Measurements from ENCODE around the gene TMED7.

Gene TMED7

DNA sequence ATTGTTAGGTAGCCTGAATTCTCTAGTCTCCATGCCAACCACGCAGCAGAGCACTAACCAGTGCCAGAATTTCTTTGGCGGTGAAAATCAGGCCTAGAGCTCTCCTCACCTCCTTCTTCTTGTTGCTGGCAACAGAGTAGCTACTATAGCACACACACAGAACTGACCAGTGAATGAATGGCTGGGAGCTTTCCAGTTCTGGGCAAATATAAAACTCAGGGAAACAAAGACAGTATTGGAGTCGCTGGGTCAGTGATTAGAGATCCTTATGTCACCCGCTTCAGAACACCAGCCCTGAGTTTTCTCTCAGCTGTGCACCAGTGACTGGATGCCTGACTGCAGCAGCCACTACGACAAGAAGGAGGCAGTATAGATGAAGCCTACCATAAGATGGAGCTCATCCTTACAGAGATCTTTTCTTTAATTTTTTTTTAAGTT lies 54.4 kb downstream of the TMED7 start:
- H2BK15ac ChIP-seq (ENCODE audit: low read length), result no peak overlapping the region
- H3K4me2 ChIP-seq (ENCODE audit: insufficient read depth, low read length, poor library complexity, severe bottlenecking), result no peak overlapping the region
- no peaks in the 10 kb centered on the region for H3K9me3 ChIP-seq (replicated peaks in 1 of 2; ENCODE audit: control insufficient read depth in 2 of 2, insufficient read depth in 1 of 2, low read depth in 1 of 2, low read length in 2 of 2)
- no peak overlapping the region for H3K4ac ChIP-seq (ENCODE audit: low read length)
- no peak overlapping the region for H3K9ac ChIP-seq (ENCODE audit: low read depth, low read length, poor library complexity)
- no peaks in the 10 kb centered on the region for H3K36me3 ChIP-seq (replicated peaks in 1 of 2; ENCODE audit: control insufficient read depth in 2 of 2, insufficient read depth in 2 of 2, low read length in 2 of 2)
- no peak overlapping the region for H4K91ac ChIP-seq (ENCODE audit: low read depth, low read length, poor library complexity)
- H2BK12ac ChIP-seq (ENCODE audit: low read length), result no peak overlapping the region
- peaks cover 3 to 12% of the 10 kb centered on the region in 2 donors for H3K4me1 ChIP-seq (ENCODE audit: control insufficient read depth in 2 of 2, insufficient read depth in 1 of 2, low read depth in 1 of 2, low read length in 2 of 2)
- H3K79me1 ChIP-seq (ENCODE audit: low read depth, low read length), result no peaks in the 10 kb centered on the region
- H3K14ac ChIP-seq (ENCODE audit: low read length), result no peak overlapping the region
- peak; percentile 30 for DNase-seq (ENCODE audit: low spot score)
- H3K27ac ChIP-seq (replicated peaks; ENCODE audit: low read length), result peak overlapping the region; percentile 29
- no peak overlapping the region for H2BK5ac ChIP-seq (ENCODE audit: low read length)
- no peak overlapping the region for H2BK120ac ChIP-seq (ENCODE audit: low read depth, low read length)
- H3K27me3 ChIP-seq (ENCODE audit: control insufficient read depth in 3 of 3, insufficient read depth in 3 of 3, low read depth in 1 of 3, low read length in 3 of 3), result no peaks in the 10 kb centered on the region
- H3K23ac ChIP-seq (ENCODE audit: low read depth, low read length, poor library complexity), result no peak overlapping the region
- H3K4me3 ChIP-seq (ENCODE audit: low read length in 2 of 2), result no peak overlapping the region
- no peak overlapping the region for H2AK5ac ChIP-seq (ENCODE audit: low read depth, low read length)
- no CpG with 5 or more reads among the region's 5 CpGs for WGBS, 2 donors (ENCODE audit: extremely low coverage in 2 of 2, insufficient read length in 2 of 2, insufficient replicate concordance in 1 of 2)
- H3K18ac ChIP-seq (ENCODE audit: low read length), result no peak overlapping the region
- no peak overlapping the region for H4K8ac ChIP-seq (ENCODE audit: low read depth, low read length)
- peak overlapping the region; percentile 66 for H2AFZ ChIP-seq (ENCODE audit: low read length)

DNA sequence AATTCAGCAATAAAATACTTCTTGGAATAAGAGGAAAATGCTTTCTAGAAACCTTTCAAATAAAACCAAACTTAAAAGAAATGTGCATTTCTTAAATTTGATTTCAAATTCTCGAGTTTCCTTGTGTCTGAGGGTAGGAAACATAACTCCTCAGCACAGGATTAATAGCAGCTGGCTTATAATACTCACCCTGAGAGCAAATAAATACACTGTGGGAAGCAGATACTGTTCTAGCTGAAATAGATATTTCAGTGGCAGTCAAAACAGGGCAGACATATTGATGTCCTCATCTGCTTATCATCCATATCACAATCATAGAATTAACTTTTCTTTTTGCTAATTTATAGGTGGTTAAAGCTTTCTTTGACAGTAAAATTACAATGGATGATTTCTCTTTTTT lies 57.2 kb downstream of the TMED7 start:
- H2AFZ ChIP-seq (ENCODE audit: low read length), result no peak overlapping the region
- no peak overlapping the region for H3K4me3 ChIP-seq (ENCODE audit: low read length in 2 of 2)
- H3K23ac ChIP-seq (ENCODE audit: low read depth, low read length, poor library complexity), result no peak overlapping the region

DNA sequence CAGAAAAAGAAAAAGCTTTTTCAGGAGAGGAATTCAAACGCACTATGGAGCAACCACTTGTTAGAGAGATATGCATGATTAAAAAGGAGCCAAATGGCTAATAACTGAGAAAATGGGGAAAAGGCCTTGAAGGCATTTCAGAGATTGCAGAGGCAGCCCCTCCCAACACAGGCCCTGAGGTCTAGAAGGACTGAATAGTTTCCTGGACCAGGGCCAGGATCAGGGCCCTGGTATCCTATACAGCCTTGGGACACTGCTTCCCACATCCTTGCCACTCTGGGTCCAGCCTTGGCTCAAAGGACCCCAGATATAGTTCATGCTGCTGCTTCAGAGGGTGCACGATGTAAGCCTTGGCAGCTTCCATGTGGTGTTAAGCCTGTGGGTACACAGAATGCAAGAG lies 60.6 kb downstream of the TMED7 start:
- H3K27me3 ChIP-seq (ENCODE audit: control insufficient read depth in 3 of 3, insufficient read depth in 3 of 3, low read depth in 1 of 3, low read length in 3 of 3), result no peaks in the 10 kb centered on the region
- H2AFZ ChIP-seq (ENCODE audit: low read length), result no peak overlapping the region
- no peak overlapping the region for H3K4ac ChIP-seq (ENCODE audit: low read length)
- no peak overlapping the region for H2BK120ac ChIP-seq (ENCODE audit: low read depth, low read length)
- H3K23ac ChIP-seq (ENCODE audit: low read depth, low read length, poor library complexity), result no peak overlapping the region
- H3K4me3 ChIP-seq (ENCODE audit: low read length in 2 of 2), result no peak overlapping the region
- no CpG with 5 or more reads among the region's 2 CpGs for WGBS, 2 donors (ENCODE audit: extremely low coverage in 2 of 2, insufficient read length in 2 of 2, insufficient replicate concordance in 1 of 2)
- no peak overlapping the region for H3K4me2 ChIP-seq (ENCODE audit: insufficient read depth, low read length, poor library complexity, severe bottlenecking)
- no peaks in the 10 kb centered on the region for H3K36me3 ChIP-seq (replicated peaks in 1 of 2; ENCODE audit: control insufficient read depth in 2 of 2, insufficient read depth in 2 of 2, low read length in 2 of 2)
- H3K9ac ChIP-seq (ENCODE audit: low read depth, low read length, poor library complexity), result no peak overlapping the region
- H2AK5ac ChIP-seq (ENCODE audit: low read depth, low read length), result no peak overlapping the region
- no peak overlapping the region for H2BK5ac ChIP-seq (ENCODE audit: low read length)
- no peak overlapping the region for H3K18ac ChIP-seq (ENCODE audit: low read length)
- no peak overlapping the region for H4K8ac ChIP-seq (ENCODE audit: low read depth, low read length)
- no peak overlapping the region for H2BK15ac ChIP-seq (ENCODE audit: low read length)
- no peak overlapping the region for H2BK12ac ChIP-seq (ENCODE audit: low read length)
- H3K4me1 ChIP-seq (ENCODE audit: control insufficient read depth in 2 of 2, insufficient read depth in 1 of 2, low read depth in 1 of 2, low read length in 2 of 2), result no peaks in the 10 kb centered on the region
- no peak overlapping the region for H3K27ac ChIP-seq (replicated peaks; ENCODE audit: low read length)
- no peak overlapping the region for H4K91ac ChIP-seq (ENCODE audit: low read depth, low read length, poor library complexity)
- no peak overlapping the region for H3K14ac ChIP-seq (ENCODE audit: low read length)
- H3K79me1 ChIP-seq (ENCODE audit: low read depth, low read length), result no peaks in the 10 kb centered on the region
- no peak for DNase-seq (ENCODE audit: low spot score)
- H3K9me3 ChIP-seq (replicated peaks in 1 of 2; ENCODE audit: control insufficient read depth in 2 of 2, insufficient read depth in 1 of 2, low read depth in 1 of 2, low read length in 2 of 2), result no peaks in the 10 kb centered on the region

More for the DNA sequence above, 57.2 kb downstream of the TMED7 start:
- H4K8ac ChIP-seq (ENCODE audit: low read depth, low read length), result no peak overlapping the region
- H3K18ac ChIP-seq (ENCODE audit: low read length), result no peak overlapping the region
- no peak overlapping the region for H3K14ac ChIP-seq (ENCODE audit: low read length)
- H2BK120ac ChIP-seq (ENCODE audit: low read depth, low read length), result no peak overlapping the region
- no CpG with 5 or more reads among the region's 1 CpG for WGBS, 2 donors (ENCODE audit: extremely low coverage in 2 of 2, insufficient read length in 2 of 2, insufficient replicate concordance in 1 of 2)
- no peak overlapping the region for H4K91ac ChIP-seq (ENCODE audit: low read depth, low read length, poor library complexity)
- no peak overlapping the region for H3K4ac ChIP-seq (ENCODE audit: low read length)
- no peak for DNase-seq (ENCODE audit: low spot score)
- no peaks in the 10 kb centered on the region for H3K9me3 ChIP-seq (replicated peaks in 1 of 2; ENCODE audit: control insufficient read depth in 2 of 2, insufficient read depth in 1 of 2, low read depth in 1 of 2, low read length in 2 of 2)
- no peak overlapping the region for H3K4me2 ChIP-seq (ENCODE audit: insufficient read depth, low read length, poor library complexity, severe bottlenecking)
- H3K79me1 ChIP-seq (ENCODE audit: low read depth, low read length), result no peaks in the 10 kb centered on the region
- no peak overlapping the region for H2BK12ac ChIP-seq (ENCODE audit: low read length)
- H2BK5ac ChIP-seq (ENCODE audit: low read length), result no peak overlapping the region
- peaks cover 3 to 10% of the 10 kb centered on the region in 2 donors for H3K4me1 ChIP-seq (ENCODE audit: control insufficient read depth in 2 of 2, insufficient read depth in 1 of 2, low read depth in 1 of 2, low read length in 2 of 2)
- no peak overlapping the region for H3K9ac ChIP-seq (ENCODE audit: low read depth, low read length, poor library complexity)
- H3K27me3 ChIP-seq (ENCODE audit: control insufficient read depth in 3 of 3, insufficient read depth in 3 of 3, low read depth in 1 of 3, low read length in 3 of 3), result no peaks in the 10 kb centered on the region
- no peaks in the 10 kb centered on the region for H3K36me3 ChIP-seq (replicated peaks in 1 of 2; ENCODE audit: control insufficient read depth in 2 of 2, insufficient read depth in 2 of 2, low read length in 2 of 2)
- no peak overlapping the region for H3K27ac ChIP-seq (replicated peaks; ENCODE audit: low read length)
- H2BK15ac ChIP-seq (ENCODE audit: low read length), result no peak overlapping the region
- H2AK5ac ChIP-seq (ENCODE audit: low read depth, low read length), result no peak overlapping the region

Measured in neuronal stem cell (in vitro differentiated cells).